ENCODE data around the gene PRKAG2.

DNA sequence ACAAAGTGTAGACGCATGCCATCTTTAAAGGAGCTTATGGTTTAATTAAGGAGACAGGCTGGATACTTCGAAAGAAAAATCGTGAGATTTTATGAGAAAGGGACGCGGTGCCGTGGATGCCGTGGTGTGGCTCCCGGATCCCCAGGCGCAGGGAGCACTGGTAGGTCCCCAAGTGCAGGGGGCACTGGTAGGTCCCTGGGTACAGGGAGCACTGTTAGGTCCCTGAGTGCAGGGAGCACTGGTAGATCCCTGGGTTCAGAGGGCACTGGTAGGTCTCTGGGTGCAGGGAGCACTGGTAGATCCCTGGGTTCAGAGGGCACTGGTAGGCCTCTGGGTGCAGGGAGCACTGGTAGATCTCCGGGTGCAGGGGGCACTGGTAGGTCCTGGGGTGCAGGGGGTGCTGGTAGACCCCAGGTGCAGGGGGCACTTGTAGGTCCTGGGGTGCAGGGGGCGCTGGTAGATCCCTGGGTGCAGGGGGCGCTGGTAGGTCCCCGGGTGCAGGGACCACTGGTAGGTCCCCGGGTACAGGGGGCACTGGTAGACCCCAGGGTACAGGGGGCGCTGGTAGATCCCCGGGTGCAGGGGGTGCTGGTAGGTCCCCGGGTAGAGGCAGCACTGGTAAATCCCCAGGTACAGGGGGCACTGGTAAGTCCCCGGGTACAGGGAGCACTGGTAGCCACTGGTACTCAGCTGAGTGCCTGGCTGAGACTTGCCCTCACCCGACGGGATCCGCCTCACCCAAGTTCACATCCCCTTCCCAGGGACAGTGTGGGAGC lies 14.1 kb downstream of the PRKAG2 start:
- TF ChIP-seq, protein P1, sequence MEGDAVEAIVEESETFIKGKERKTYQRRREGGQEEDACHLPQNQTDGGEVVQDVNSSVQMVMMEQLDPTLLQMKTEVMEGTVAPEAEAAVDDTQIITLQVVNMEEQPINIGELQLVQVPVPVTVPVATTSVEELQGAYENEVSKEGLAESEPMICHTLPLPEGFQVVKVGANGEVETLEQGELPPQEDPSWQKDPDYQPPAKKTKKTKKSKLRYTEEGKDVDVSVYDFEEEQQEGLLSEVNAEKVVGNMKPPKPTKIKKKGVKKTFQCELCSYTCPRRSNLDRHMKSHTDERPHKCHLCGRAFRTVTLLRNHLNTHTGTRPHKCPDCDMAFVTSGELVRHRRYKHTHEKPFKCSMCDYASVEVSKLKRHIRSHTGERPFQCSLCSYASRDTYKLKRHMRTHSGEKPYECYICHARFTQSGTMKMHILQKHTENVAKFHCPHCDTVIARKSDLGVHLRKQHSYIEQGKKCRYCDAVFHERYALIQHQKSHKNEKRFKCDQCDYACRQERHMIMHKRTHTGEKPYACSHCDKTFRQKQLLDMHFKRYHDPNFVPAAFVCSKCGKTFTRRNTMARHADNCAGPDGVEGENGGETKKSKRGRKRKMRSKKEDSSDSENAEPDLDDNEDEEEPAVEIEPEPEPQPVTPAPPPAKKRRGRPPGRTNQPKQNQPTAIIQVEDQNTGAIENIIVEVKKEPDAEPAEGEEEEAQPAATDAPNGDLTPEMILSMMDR (IDR thresholded peaks at IDR 0.05; ENCODE audit: low read depth, low read length, poor library complexity, severe bottlenecking) = no peak
- no peak for TF ChIP-seq EZH2phosphoT487 (IDR thresholded peaks at IDR 0.05; ENCODE audit: borderline replicate concordance, low read length)

Data from DOHH2 (cell line).